GM20431 (cell line): ENCODE data around the gene ZHX3.

Source experiments
- in situ Hi-C: fragments of 300-500 bp; cut with MseI, MboI; formaldehyde crosslinking; loops from one replicate; pipeline ENCODE4 v1.15.0; 2020; ENCODE audit warnings: low sequenced_read_pairs; ENCODE audit not compliant: unreplicated experiment

Gene ZHX3, protein sequence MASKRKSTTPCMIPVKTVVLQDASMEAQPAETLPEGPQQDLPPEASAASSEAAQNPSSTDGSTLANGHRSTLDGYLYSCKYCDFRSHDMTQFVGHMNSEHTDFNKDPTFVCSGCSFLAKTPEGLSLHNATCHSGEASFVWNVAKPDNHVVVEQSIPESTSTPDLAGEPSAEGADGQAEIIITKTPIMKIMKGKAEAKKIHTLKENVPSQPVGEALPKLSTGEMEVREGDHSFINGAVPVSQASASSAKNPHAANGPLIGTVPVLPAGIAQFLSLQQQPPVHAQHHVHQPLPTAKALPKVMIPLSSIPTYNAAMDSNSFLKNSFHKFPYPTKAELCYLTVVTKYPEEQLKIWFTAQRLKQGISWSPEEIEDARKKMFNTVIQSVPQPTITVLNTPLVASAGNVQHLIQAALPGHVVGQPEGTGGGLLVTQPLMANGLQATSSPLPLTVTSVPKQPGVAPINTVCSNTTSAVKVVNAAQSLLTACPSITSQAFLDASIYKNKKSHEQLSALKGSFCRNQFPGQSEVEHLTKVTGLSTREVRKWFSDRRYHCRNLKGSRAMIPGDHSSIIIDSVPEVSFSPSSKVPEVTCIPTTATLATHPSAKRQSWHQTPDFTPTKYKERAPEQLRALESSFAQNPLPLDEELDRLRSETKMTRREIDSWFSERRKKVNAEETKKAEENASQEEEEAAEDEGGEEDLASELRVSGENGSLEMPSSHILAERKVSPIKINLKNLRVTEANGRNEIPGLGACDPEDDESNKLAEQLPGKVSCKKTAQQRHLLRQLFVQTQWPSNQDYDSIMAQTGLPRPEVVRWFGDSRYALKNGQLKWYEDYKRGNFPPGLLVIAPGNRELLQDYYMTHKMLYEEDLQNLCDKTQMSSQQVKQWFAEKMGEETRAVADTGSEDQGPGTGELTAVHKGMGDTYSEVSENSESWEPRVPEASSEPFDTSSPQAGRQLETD

DNA sequence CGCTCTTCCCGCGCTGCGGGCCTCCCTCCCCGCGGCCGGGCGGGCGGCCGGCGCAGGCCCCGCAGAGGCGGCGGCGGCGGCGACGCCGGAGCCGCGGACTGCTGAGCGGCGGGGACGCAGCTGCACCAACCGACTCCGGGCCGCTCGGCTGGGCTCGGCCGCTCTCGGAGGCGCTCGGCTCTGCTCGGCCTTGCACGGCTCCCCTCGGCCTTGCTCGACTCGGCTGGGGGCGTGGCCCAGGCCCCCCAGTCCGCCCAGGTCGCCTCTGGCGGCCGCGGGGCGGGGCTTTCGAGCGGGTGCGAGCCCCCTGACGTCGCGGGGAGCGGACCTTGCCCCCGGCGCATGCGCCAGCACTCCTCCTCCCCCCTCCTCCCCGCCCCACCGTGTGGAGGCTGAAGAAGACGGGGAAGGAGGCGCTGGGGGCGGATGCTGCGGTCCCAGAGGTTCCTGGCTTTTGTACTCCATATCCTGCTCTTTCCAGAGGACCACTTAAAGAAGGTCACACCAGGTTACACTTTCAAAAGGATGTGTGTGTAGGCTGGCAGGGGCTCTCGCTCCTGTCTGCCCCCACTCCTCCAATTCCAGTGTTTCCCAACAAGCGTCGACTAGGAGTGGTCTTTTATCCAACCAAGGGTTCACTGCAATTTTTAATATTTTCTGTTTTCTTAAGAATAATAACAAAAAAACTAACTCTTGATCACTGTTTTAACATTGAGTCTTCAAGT lies at the start of gene ZHX3:
Gene ZHX3 (minus strand): TSS at position 186 of the 725 bp plus-strand sequence. CDS start 112,815 bp downstream, outside the sequence.
- in situ Hi-C loops, result no loop called here

DNA sequence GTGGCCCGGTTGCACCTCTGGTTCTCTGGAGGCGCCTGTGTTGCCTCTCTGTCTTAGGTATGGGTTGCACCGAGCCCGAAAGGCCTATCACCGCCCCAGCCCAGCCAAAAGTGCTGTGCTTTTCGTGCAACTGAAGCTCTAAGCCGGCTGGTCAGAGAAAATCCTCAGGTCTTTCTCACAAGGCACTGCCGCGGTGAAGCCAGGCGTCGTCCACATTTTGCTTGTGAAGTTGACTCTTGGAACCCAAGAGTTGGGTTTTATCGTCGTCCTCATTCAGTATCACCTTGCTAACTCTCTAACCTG lies 49.8 kb upstream of the ZHX3 start:
- in situ Hi-C loops, result no loop called here

DNA sequence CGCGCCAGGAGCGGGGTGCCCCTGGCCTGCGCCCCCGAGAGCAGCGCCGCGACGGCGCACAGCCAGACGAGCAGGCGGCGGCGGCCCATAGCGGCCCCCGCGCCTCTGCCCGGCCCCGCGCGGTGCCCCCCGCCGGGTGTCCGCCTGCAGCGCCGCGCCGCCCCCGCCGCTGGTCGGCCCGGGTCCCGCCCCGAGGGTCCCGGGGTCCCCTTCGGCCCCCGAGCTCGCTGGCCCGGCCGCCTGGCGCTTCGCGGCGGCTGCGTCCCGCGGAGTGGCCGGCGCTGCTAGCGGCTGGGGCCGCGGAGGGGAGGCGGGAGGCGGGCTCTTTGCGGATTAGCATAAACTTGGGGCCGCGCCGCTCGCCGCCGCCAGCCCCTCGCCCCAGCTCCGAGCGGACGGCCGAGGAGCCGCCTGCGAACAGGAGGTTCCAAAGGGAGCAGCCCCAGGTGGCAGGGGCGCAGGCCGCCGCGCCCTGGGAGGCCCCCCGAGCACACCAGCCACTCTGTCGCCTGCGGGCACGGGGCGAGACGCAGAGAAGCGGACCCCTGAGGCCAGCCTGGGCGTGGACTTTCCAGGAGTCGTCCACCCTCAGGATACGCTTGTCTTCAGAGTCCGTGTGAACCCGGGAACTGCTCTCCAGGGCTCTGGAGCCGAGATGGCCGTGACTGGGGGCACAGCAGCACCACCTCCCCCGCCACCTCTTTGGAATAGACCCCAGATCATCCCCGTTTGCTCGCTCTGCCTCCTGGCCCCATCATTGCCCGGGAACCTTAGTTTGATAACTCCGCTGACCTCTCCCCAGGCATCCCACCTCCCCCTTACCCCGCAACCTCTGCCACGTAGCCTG lies 49.2 kb upstream of the ZHX3 start, which contains the start of gene EMILIN3:
Gene EMILIN3 (minus strand): TSS at position 273 of the 847 bp plus-strand sequence. CDS start 184 bp downstream, at position 89.
- in situ Hi-C loops, result no loop called here

DNA sequence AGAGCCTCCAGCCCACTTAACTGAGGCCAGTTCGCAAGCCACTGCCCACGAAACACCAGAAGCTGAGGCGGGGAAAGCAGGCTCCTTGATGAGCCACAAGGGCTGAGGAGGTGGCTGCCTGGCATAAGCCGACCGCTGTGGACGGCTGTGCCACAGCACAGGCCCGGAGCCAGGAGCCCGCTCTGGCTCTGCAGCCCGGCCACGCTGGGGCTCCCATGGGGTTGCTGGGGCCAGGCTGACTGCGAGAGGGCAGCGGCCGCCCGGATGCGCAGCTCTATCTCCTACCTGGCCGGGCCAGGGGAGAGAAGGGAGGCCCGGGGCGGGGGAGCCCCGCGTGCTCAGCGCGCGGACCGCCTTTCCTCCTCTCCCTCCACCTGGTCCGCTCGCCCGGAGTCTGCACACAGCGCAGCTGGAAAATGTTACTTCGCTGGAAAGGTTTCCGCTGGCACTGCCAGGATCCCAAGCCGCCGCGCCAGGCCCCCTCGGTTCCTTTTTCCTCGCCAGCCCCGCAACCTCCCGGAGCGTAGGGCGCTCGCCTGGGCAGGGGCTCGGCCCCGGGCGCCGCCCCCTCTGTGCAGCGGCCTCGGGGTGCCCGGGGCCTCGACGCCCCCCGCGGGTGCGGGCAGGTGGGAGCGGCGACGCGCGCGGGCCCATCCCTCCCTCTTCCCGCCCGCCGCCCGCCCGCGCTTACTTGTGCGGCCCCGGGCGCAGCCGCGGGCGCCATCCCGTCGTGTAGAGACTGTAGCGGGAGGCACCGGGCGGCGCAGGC lies 48.4 kb upstream of the ZHX3 start:
- in situ Hi-C loops, result no loop called here

DNA sequence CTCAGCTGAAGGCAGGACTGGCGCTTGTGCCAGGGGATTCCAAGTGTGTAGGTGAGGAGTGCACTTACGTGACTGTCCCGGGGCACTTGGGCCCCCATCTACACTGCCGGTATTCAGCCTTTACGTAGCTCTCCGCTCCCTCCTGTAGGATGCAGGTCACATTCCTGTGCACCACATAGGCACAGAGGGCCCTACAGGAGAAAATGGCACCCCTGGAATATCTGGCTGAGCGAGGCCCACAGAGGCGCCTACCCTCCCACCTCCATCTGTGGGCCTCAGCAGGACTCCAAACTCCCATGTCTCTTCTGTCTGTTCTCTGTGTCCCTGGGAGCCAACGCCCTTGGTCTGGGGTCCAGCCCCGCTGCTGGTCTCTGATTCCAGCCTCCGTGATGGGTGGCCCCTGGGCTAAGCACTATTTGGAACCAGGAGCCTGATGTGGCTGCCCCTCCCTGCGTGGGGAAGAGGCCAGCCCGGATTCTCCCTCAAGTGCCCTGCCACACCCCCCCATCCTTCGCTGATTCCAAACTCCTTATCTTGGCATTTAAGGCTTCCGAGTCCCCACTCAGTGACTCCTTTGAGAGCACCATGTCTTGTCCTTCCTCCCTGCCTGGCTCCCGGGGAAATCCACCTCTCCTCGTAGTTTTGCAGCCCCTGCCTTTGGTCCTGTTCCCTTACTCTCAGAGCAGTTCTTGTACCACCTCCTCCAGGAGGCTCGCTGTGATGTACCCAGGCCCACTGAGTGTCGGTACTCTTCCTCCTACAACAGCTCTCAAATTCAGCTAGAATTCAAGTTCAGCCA lies 47.6 kb upstream of the ZHX3 start:
- in situ Hi-C loops, result no loop called here

DNA sequence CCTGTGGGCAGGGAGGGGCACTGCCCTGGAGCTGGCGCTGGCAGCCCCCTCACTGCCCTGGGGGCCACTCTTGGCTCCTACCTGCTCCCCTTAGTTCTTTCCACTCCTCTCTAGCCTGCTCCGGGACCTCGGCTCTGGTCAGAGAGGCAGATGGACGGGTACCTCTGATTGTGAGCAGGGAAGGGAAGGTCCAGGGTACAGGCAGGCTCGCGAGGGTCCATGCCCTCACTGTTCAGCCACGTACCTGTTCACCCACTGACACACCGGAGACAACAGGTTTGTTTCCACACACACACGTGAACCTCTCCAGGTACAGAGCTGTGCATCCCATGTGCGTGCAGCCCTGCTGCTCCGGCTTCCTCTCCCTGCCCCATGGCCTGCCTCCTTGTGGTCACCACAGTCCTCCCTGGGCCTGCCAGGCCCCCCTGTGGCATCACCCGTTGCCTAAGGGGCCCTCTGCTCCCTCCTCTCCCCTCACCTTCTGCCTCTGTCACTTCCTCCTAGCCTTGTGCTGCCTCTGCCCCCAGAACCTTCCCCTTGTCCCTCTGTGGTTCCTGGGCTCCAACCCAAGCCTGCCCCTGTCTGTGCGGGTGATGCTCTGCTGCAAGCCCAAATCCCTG lies 46.8 kb upstream of the ZHX3 start:
- in situ Hi-C loops, result no loop called here

DNA sequence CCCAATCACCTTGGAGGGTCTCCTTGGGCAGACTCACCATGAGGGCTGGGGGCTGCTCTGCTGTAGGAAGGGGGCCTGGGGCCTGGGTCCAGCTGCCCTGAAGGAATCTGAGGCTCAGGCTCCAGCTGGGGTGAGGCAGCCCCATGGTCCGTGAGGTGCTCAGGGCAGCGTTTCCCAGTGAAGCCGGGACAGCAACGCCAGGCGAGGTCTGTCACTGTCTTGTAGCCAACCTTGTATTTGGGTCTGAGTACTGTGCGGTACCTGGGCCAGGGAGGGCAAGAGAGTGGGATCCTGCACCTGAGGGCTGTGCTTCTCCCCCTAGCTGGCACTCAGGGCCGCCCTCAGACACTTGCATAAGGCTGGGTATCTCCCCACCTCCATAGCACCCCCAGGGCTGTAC lies 46.1 kb upstream of the ZHX3 start:
- in situ Hi-C loops, result no loop called here

DNA sequence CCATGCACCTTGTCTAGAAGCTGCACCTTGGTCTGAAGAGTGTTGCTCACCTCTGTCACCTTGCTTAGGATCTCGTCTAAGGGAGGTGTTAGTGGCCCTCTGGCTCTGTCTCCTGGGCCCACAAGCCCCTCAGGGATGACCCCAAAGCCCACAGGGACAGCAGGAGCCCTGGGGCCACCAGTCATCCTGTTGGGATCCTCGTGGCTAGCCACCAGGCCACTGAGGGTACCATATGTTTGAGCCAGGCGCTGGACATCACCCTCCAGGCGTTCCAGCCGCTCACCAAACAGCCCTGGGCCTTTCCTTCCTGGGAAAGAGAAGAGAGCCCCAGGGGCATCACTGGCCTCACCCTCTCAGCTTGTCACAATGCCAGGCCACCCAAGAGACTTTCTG lies 45.2 kb upstream of the ZHX3 start:
- in situ Hi-C loops, result no loop called here

DNA sequence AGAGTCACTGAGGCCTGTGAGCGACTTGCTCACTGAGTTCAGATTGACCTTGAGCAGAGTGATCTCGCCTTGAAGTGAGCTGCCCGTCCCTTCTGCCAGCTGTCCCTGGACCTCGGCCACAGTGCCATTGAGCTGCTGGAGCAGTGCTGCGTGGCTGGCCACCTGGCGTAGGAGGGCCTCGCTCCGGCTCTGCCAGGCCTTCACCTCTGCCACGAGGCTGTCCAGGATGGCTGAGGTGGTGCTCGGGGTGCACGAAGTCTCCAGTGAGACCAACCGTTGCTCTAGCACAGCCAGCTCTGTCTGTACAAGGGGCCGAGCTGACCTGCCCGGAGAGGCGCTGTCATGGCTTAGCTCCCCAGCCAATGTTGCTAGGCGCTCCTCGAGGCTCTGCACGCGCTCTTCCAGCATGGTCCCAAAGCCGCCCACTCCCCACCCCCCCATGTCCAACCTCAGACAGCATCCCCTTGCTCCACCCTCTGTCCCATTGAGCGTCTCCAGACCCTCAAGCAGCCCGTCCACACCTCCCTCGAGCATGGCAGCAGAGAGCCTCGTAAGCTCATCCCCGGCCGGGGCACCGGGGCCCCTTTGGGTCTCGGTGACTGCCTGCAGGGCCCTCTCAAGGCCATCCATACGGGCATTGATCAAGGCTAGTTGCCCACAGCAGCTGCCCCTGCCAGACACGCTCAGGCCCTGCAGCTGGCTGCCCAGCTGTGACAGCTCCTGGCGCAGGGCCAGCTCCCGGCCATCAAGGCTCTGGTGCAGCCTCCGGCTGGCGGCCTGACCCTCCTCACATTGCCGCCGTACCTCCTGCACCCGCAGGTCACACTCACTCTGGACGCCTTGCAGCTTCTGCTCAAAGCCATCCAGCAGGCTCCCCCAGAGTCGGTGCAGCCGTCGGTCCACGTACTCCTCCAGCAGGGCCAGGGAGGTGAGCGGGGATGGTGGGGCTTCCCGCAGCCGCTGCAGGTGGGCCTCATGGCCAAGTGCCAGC lies 44.5 kb upstream of the ZHX3 start:
- in situ Hi-C loops, result no loop called here

DNA sequence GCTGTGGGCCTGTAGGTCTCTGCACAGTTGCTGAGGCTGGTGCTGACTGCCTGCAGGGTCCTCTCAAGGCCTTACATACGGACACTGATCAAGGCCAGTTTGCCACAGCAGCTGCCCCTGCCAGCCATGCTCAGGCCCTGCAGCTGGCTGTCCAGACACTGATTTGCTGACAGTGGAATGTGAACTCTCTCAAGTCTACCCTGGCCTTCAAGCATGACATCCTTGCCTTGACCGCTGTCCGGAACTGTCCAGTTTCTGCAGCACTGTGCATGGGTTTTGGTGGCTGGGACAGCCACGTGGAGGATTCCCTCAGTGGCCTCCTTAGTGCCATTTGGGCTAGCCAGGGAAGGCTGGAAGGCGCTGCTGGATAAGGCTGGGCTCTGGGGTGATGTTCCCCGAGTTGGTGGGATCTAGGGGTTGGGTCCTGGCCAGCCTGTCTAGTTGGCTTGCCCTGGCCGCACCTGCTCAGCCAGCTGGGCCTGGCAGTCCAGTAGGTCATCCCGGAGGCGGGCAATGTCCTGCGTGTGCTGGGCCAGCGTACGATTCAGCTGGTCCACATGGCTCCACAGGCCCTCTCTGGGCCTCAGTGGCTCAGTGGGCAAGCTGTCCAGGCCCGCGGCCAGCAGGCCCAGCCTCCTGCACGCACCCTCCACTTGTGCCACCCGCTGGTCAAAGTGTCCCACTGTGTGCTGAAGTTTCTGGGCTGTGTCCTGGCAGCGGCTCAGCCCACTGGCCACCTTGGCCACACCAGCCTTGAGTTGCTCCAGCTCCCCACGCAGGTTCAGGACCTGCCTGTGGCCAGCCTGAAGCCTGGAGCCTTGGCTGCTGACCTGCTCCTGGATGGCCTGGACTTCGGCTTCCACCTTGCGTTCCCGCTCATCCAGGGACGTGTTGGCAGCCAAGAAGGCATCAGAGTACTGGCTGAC lies 43.6 kb upstream of the ZHX3 start:
- in situ Hi-C loops, result no loop called here

DNA sequence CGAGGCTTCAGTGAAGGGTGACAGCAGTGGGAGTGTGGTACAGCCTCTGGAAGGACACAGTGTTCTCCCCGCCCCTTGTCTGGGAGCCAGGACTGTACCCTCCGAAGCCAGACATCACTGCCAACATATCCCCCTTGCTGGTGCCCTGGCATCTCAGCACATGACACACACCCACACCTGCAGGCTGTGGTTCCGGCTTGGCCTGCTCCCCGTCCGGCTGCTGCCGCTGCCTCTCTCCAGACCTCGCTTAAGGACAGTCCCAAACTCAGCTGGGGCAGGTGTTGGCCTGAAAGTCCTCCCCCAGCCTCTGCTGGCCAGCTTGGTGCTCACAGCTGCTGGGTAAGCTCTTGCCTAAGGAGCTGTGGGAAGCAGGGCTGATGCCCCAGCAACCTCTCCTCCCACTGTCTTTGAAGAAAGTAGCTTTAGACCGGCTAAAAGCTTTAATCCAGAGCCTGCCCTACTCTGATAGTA lies 42.0 kb upstream of the ZHX3 start:
- in situ Hi-C loops, result no loop called here

DNA sequence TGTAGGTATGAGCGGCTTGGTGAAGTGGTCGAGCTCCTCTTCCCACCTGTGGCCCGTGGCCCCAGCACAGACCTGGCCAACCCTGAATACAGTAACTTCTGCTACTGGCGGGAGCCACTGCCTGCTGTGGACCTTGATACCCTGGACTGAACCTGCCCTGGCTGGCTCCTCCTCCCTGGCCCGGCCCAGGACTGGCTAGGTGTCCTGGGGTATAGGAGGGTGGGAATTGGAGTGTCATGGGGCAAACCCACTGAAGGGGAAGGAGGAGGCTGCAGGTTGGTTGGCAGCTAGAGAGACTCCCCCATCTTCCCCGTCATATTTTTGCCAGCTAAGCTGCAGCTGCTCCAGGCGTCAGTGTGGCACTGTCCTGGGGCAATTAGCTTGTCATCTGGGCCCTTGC lies 41.2 kb upstream of the ZHX3 start:
- in situ Hi-C loops, result no loop called here

DNA sequence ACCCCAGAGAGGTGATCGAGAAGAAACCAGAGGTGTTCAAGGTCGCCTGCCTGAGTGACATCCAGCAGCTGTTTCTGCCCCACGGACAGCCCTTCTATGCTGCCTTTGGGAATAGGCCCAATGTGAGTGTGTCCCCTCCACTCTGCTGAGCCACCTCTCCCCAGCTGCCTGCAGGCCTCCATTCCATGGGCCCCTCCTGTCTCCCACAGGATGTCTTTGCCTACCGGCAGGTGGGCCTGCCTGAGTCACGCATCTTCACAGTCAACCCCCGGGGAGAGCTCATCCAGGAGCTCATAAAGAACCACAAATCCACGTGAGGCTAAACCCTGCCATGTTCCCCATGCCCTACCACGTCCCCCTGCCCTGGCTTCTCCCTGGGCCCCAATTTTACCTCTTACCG lies 40.7 kb upstream of the ZHX3 start:
- in situ Hi-C loops, result no loop called here

DNA sequence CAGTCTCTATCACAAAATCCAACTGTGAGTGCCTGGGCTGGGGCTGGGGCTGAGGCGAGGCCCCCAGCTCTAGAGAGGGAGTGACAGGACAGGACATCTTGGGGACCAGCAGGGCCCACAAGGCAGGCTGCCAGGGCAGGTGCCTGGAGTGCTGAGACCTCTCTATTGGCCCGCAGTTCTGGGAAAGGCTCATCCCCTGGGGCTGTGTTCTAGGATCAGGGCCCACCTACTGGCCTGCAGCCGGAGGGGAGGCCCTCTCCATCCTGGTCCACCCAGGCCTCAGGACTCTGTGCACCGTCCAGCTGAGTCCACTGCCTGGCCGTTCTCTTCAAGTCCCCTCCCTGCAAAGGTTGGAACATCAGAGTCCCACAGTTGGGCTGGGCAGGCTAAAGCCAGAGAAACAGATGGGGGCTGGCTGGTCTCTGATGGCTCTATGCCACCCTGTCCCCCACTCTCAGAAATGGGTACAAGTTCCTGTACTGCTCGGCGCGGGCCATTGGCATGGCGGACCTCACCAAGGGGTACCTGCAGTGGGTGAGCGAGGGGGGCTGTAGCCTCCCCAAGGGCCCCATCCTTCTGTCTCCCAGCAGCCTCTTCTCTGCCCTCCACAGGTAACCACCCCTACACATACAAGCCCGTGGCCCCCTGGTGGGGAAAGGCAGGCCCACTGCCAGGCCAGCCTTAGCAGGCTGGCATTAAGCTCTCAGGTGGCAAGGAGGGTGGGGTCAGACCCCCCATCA lies 40.1 kb upstream of the ZHX3 start:
- in situ Hi-C loops, result no loop called here

DNA sequence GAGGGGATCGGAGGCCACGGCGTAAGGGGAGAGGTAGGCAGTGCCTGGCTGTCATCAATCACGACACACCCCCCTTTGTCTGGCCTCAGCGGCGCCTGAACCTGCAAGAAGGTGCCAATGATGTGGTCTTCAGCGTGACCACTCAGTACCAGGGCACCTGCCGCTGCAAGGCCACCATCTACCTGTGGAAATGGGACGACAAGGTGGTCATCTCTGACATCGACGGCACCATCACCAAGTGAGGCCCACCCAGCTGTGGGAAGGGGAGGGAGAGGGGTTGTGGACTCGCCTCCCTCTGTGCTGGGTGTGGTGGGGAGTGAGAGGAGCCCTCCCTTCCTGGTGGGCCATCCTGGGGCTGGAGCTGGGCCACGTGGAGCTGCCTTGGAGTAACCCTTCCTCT lies 39.4 kb upstream of the ZHX3 start:
- in situ Hi-C loops, result no loop called here
